Pulmonary artery endothelial cell (primary cell): Measurements from ENCODE around the gene SLC16A12. TPM values are rescaled to one million over a fixed set of nuclear protein-coding genes. Genes with fewer than 3 reads are reported as not detected.
"Not testable (repeated sequence)": the region's sequence is repeated elsewhere in the genome, so short reads cannot be mapped to it uniquely, and the experiment has no call there.

ENCODE experiments used
- DNase-seq: peaks from one replicate; pipeline ENCODE4 v3.0.0-alpha.2; 2011; ENCODE audit warnings: low read depth, low spot score
- total RNA-seq: library from RNA; depleted of rRNA; stranded (reverse); fragments of >200 nt; gene quantifications from 2 replicates; pipeline ENCODE4 v1.2.3, GENCODE V29; 2014

The SLC16A12 gene
- total RNA-seq, 1 donor from 2014 or later, result 0.66 TPM

- DNase-seq, result no peak
These were observed 141.5 kb downstream of the SLC16A12 start for GRCh38 chr10:89393898-89394297.

GRCh38 chr10:89392974-89393373 lies 142.4 kb downstream of the SLC16A12 start:
- no peak for DNase-seq

GRCh38 chr10:89391907-89392756 lies 143.3 kb downstream of the SLC16A12 start, which contains the start of gene IFIT1:
IFIT1 (plus strand) TSS chr10:89392623; CDS start chr10:89392713, 90 bp downstream.
- DNase-seq, result peak; percentile 40

- DNase-seq, result not testable (repeated sequence)
These were observed 144.2 kb downstream of the SLC16A12 start for GRCh38 chr10:89391226-89391576.

GRCh38 chr10:89390476-89391225 lies 144.7 kb downstream of the SLC16A12 start:
- no peak for DNase-seq

GRCh38 chr10:89389254-89389653 lies 146.1 kb downstream of the SLC16A12 start:
- no peak for DNase-seq

GRCh38 chr10:89388806-89389205 lies 146.6 kb downstream of the SLC16A12 start:
- DNase-seq, result no peak

- no peak for DNase-seq
These were observed 150.7 kb downstream of the SLC16A12 start for GRCh38 chr10:89384474-89385340.

- no peak for DNase-seq
These were observed 152.6 kb downstream of the SLC16A12 start for GRCh38 chr10:89382757-89383156.

Other genes with a start within 250 kb of the SLC16A12 start
- 2.2 and 2.7 TPM in 2 replicates for gene IFIT2, start 233.5 kb downstream of the SLC16A12 start, total RNA-seq
- 4.8 and 5.1 TPM in 2 replicates for gene IFIT3, start 207.6 kb downstream of the SLC16A12 start, total RNA-seq
- not detected in 2 replicates for gene IFIT1B, start 157.5 kb downstream of the SLC16A12 start, total RNA-seq
- 3.6 and 3.8 TPM in 2 replicates for gene IFIT1, start 143.0 kb downstream of the SLC16A12 start, total RNA-seq
- gene IFIT5, start 121.0 kb downstream of the SLC16A12 start, total RNA-seq, result 11.5 and 19.5 TPM in 2 replicates
- 5.5 and 7.9 TPM in 2 replicates for gene PANK1, start 109.6 kb upstream of the SLC16A12 start, total RNA-seq
- 14.2 and 21.6 TPM in 2 replicates for gene KIF20B, start 166.0 kb upstream of the SLC16A12 start, total RNA-seq